OCI-LY3 (cell line): Measurements from ENCODE around the gene COLGALT1.

ENCODE experiments used
- CTCF ChIP-seq: fragments of 200-600, 300-600 bp; sonication (generic); IDR thresholded peaks from 2 replicates; pipeline ENCODE4 v1.5.1; 2014; ENCODE audit warnings: antibody characterized with exemption, low read length, low read depth
- EZH2phosphoT487 ChIP-seq: fragments of 200-600 bp; shearing (Covaris generic); IDR thresholded peaks from 2 replicates; pipeline ENCODE4 v1.6.1; 2018; ENCODE audit warnings: antibody characterized with exemption, mixed run types, low read depth

DNA sequence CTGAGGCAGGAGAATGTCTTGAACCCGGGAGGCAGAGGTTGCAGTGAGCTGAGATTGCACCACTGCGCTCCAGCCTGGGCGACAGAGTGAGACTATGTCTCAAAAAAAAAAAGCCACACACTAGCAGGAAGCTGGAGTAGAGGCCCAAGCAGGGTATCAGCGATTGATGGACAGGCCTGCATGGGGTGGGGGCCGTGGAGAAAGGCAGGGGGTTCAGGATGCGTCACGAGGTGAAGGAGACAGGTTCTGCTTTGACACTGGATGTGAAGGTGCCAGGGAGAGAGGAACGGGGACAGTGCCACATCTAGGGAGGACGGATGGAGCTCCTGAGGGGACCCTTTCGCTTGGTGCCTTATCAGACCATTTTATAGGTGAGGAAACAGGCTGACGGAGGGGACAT is 7.1 kb downstream of the COLGALT1 start:
- TF ChIP-seq CTCF, result no peak
- no peak for TF ChIP-seq EZH2phosphoT487
